Measurements from ENCODE around the gene PEMT. TPM values are rescaled to one million over a fixed set of nuclear protein-coding genes. Genes with fewer than 3 reads are reported as not detected.

PEMT gene
- total RNA-seq, 1 experiment from 2014 or later = 178 TPM

DNA sequence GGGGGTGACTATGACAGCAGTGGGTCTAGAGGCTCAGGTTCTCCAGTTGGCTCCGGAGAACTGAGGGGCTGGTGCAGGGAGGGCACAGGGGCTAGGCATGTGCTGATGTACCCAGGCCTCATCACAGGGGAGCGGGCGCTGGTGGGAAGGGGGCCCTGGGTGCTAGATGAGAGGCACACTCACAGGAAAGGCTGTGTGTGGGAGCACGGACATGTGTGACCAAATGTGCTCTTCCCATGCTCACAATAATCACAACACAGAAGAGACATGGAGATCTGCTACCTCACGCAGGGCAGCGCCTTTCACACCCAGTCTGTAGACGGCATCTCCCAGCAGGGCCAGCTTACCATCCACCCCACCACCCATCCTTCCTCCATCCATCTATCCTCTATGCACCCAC is 77.9 kb downstream of the PEMT start:
- Histone ChIP-seq H3K4me3 (ENCODE audit: low read length) (no peak overlapping the region), H3K4me2 (ENCODE audit: low read length) (no peak overlapping the region), H3K27me3 (ENCODE audit: low read length) (no peaks in the 10 kb centered on the region), H3K27ac (ENCODE audit: low read length) (no peak overlapping the region), H3K79me2 (ENCODE audit: low read length) (no peaks in the 10 kb centered on the region), H3F3A (ENCODE audit: low read length, unreplicated experiment) (no peaks in the 10 kb centered on the region), H3K9ac (ENCODE audit: low read length) (no peak overlapping the region), H3K9me3 (ENCODE audit: low read length) (no peaks in the 10 kb centered on the region), H3K36me3 (ENCODE audit: low read depth, low read length) (no peaks in the 10 kb centered on the region), H2AFZ (ENCODE audit: low read length) (no peak overlapping the region), H3K9me2 (replicated peaks; ENCODE audit: low read length) (no peaks in the 10 kb centered on the region), H4K20me1 (ENCODE audit: low read length) (peaks cover 8% of the 10 kb centered on the region; the same call in 1 of the 2 replicates), H3K4me1 (ENCODE audit: insufficient read depth, low read length) (peaks cover 29% of the 10 kb centered on the region)
- intact Hi-C loops (cut with micrococcal nuclease) = no loop called here
- ATAC-seq = no peak
- ChIA-PET POLR2A (ENCODE audit: unreplicated experiment) (no interaction called here), CTCF (no interaction called here)
- BruUV-seq (replicated peaks) = no TSS peak
- no peak for DNase-seq
- TF ChIP-seq EZH2phosphoT487 (IDR thresholded peaks at IDR 0.05; ENCODE audit: borderline replicate concordance, low read length) (no peak), EZH2 (IDR thresholded peaks at IDR 0.05; ENCODE audit: low read length, unreplicated experiment) (no peak)
- TF ChIP-seq, protein P1, sequence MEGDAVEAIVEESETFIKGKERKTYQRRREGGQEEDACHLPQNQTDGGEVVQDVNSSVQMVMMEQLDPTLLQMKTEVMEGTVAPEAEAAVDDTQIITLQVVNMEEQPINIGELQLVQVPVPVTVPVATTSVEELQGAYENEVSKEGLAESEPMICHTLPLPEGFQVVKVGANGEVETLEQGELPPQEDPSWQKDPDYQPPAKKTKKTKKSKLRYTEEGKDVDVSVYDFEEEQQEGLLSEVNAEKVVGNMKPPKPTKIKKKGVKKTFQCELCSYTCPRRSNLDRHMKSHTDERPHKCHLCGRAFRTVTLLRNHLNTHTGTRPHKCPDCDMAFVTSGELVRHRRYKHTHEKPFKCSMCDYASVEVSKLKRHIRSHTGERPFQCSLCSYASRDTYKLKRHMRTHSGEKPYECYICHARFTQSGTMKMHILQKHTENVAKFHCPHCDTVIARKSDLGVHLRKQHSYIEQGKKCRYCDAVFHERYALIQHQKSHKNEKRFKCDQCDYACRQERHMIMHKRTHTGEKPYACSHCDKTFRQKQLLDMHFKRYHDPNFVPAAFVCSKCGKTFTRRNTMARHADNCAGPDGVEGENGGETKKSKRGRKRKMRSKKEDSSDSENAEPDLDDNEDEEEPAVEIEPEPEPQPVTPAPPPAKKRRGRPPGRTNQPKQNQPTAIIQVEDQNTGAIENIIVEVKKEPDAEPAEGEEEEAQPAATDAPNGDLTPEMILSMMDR (conservative IDR thresholded peaks at IDR 0.05; ENCODE audit: low read depth, low read length) = no peak

GRCh38 chr17:17512866-17513265 is 78.6 kb downstream of the PEMT start:
- intact Hi-C loops (cut with micrococcal nuclease) = no loop called here
- no peaks in the 10 kb centered on the region for H3K79me2 ChIP-seq (ENCODE audit: low read length)
- no peaks in the 10 kb centered on the region for H3K9me2 ChIP-seq (replicated peaks; ENCODE audit: low read length)
- no peak overlapping the region for H3K4me2 ChIP-seq (ENCODE audit: low read length)
- no peak overlapping the region for H2AFZ ChIP-seq (ENCODE audit: low read length)
- POLR2A ChIA-PET (ENCODE audit: unreplicated experiment) = no interaction called here
- BruUV-seq (replicated peaks) = no TSS peak
- H3K9me3 ChIP-seq (ENCODE audit: low read length) = no peaks in the 10 kb centered on the region
- TF ChIP-seq EZH2phosphoT487 (IDR thresholded peaks at IDR 0.05; ENCODE audit: borderline replicate concordance, low read length) = no peak
- TF ChIP-seq, protein P1 (conservative IDR thresholded peaks at IDR 0.05; ENCODE audit: low read depth, low read length) = no peak
- no peaks in the 10 kb centered on the region for H3F3A ChIP-seq (ENCODE audit: low read length, unreplicated experiment)
- H4K20me1 ChIP-seq (ENCODE audit: low read length) = peaks cover 8% of the 10 kb centered on the region; the same call in 1 of the 2 replicates
- H3K4me3 ChIP-seq (ENCODE audit: low read length) = no peak overlapping the region
- DNase-seq (no peak), ATAC-seq (no peak)
- H3K4me1 ChIP-seq (ENCODE audit: insufficient read depth, low read length) = peaks cover 29% of the 10 kb centered on the region
- H3K27ac ChIP-seq (ENCODE audit: low read length) = no peak overlapping the region
- H3K27me3 ChIP-seq (ENCODE audit: low read length) = no peaks in the 10 kb centered on the region
- no peaks in the 10 kb centered on the region for H3K36me3 ChIP-seq (ENCODE audit: low read depth, low read length)
- no peak overlapping the region for H3K9ac ChIP-seq (ENCODE audit: low read length)
- CTCF ChIA-PET = no interaction called here

- Histone ChIP-seq H3K4me1 (ENCODE audit: insufficient read depth, low read length) (peaks cover 29% of the 10 kb centered on the region), H3K27ac (ENCODE audit: low read length) (no peak overlapping the region), H3F3A (ENCODE audit: low read length, unreplicated experiment) (no peaks in the 10 kb centered on the region), H3K4me3 (ENCODE audit: low read length) (no peak overlapping the region), H3K9ac (ENCODE audit: low read length) (no peak overlapping the region), H3K4me2 (ENCODE audit: low read length) (peak overlapping the region; percentile 33), H3K9me2 (replicated peaks; ENCODE audit: low read length) (no peaks in the 10 kb centered on the region), H3K36me3 (ENCODE audit: low read depth, low read length) (no peaks in the 10 kb centered on the region), H3K9me3 (ENCODE audit: low read length) (no peaks in the 10 kb centered on the region), H4K20me1 (ENCODE audit: low read length) (peaks cover 8% of the 10 kb centered on the region; the same call in 1 of the 2 replicates), H3K79me2 (ENCODE audit: low read length) (no peaks in the 10 kb centered on the region), H2AFZ (ENCODE audit: low read length) (no peak overlapping the region), H3K27me3 (ENCODE audit: low read length) (no peaks in the 10 kb centered on the region)
- POLR2A ChIA-PET (ENCODE audit: unreplicated experiment) = interaction anchor here (0.5 to 0.7 kb wide), 2 partner anchors 80 to 273 kb away, joined by 5 to 6 read pairs; no protein-coding TSS in a partner anchor
- peak; percentile 97 for TF ChIP-seq EZH2phosphoT487 (IDR thresholded peaks at IDR 0.05; ENCODE audit: borderline replicate concordance, low read length)
- TF ChIP-seq EZH2 (IDR thresholded peaks at IDR 0.05; ENCODE audit: low read length, unreplicated experiment) = no peak
- TF ChIP-seq, protein P1 (conservative IDR thresholded peaks at IDR 0.05; ENCODE audit: low read depth, low read length) = no peak
- intact Hi-C loops (cut with micrococcal nuclease) = no loop called here
- DNase-seq = peak; percentile 97
- CTCF ChIA-PET = interaction anchor here (0.5 to 1.4 kb wide), 3 partner anchors 12 to 101 kb away, joined by 4 to 10 read pairs (median 7); no protein-coding TSS in a partner anchor
- peak; percentile 94 for ATAC-seq
- BruUV-seq (replicated peaks) = no TSS peak
These were observed 79.3 kb downstream of the PEMT start for GRCh38 chr17:17511881-17512858.

Measured in PC-3 (cell line).